ENCODE results near the gene LMF1. TPM values are rescaled to one million over a fixed set of nuclear protein-coding genes. Genes with fewer than 3 reads are reported as not detected.

The LMF1 gene
- total RNA-seq, 2 donors from 2014 or later = 47.1 to 49.3 TPM

DNA sequence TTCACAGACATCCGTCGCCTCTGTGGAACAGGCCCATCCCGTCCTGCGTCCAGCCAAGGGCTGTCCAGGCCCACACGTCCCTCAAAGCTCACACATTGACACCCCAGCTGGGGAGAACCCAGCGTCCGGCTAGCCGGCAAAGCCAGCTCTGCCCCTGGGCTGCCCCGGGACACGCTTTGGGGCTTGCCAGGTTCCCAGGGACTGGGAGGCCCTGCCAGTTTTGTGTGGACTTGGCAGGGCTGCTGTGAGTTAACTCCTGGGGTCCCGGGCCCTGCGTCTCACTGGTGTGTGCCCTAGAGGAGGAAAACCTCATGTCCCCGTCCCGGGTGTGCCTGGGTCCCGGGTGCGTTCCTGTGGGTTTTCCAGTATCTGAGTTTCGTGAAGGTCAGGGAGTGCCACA, 17.1 kb upstream of the LMF1 start:
- no peaks in the 10 kb centered on the region for H3K36me3 ChIP-seq
- H3K4me1 ChIP-seq (ENCODE audit: control insufficient read depth in 1 of 2, low read depth in 2 of 2) = peaks cover 14 to 28% of the 10 kb centered on the region in 2 donors
- no peaks in the 10 kb centered on the region for H3K9me3 ChIP-seq
- H3K4me3 ChIP-seq = peak overlapping the region; percentile 17
- ATAC-seq (ENCODE audit: insufficient number of reproducible peaks, low FRiP score, low read depth) (no peak), DNase-seq (ENCODE audit: low spot score) (no peak)
- H3K27me3 ChIP-seq (replicated peaks; ENCODE audit: insufficient read depth) = no peaks in the 10 kb centered on the region
- H3K27ac ChIP-seq = peak overlapping the region; percentile 38 to 53
- TF ChIP-seq, protein P1, sequence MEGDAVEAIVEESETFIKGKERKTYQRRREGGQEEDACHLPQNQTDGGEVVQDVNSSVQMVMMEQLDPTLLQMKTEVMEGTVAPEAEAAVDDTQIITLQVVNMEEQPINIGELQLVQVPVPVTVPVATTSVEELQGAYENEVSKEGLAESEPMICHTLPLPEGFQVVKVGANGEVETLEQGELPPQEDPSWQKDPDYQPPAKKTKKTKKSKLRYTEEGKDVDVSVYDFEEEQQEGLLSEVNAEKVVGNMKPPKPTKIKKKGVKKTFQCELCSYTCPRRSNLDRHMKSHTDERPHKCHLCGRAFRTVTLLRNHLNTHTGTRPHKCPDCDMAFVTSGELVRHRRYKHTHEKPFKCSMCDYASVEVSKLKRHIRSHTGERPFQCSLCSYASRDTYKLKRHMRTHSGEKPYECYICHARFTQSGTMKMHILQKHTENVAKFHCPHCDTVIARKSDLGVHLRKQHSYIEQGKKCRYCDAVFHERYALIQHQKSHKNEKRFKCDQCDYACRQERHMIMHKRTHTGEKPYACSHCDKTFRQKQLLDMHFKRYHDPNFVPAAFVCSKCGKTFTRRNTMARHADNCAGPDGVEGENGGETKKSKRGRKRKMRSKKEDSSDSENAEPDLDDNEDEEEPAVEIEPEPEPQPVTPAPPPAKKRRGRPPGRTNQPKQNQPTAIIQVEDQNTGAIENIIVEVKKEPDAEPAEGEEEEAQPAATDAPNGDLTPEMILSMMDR (IDR thresholded peaks at IDR 0.05) = no peak

DNA sequence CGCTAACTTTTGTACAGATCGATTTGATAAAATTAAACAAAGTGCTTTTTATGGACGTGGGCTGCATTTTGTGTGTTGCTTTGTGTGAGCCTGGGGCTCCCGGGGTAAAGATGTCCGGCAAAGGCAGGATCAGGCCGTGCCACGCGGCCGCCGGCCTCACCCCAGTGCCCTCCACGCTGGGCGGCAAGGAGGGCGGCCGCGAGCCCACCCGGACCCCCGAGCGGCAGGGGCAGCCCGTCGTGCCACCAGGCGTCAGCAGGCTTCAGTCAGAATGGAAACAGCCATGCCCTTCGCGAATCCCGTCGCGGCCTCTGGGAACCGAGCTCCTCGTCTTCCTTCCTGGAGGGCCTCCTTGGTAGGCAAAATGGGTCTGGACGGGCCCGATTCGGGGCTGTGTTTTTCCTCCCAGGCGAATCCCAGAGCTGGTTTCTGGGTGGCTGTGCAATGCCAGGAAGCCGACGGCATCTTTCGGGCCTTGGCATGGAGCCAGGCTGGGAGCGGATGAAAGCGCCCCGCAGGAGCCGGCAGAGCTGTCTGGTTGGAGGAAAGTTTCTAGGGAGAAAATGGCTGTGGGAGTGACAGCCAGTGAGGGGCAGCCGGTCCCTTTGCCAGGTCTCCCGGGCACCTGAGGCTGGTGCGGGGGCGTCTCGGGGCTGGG, 16.3 kb upstream of the LMF1 start:
- H3K27ac ChIP-seq = peak overlapping the region; percentile 38 to 53
- peaks cover 14 to 36% of the 10 kb centered on the region in 2 donors for H3K4me1 ChIP-seq (ENCODE audit: control insufficient read depth in 1 of 2, low read depth in 2 of 2)
- DNase-seq (ENCODE audit: low spot score) (no peak), ATAC-seq (ENCODE audit: insufficient number of reproducible peaks, low FRiP score, low read depth) (no peak)
- H3K36me3 ChIP-seq = no peaks in the 10 kb centered on the region
- H3K9me3 ChIP-seq = no peaks in the 10 kb centered on the region
- TF ChIP-seq, protein P1 (IDR thresholded peaks at IDR 0.05) = no peak
- peak overlapping the region; percentile 17 for H3K4me3 ChIP-seq
- H3K27me3 ChIP-seq (replicated peaks; ENCODE audit: insufficient read depth) = no peaks in the 10 kb centered on the region

DNA sequence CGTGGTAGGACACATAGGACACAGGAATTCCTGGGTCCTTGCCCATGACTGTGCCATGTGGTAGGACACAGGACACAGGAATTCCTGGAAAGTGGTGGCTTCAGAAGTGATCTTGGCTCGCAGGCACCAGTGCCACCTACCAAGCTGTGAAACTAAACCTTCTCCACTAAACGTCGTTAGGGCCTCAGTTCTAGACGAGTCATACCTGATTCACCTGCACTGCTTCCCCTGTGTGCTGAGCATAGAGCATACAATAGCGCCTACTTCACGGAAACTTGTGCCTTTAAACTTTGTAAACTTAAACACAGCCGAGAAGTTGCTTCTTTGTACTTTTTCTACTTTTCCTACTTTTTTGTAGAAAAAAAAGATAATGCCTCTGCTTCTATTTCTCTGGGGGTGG, 15.6 kb upstream of the LMF1 start:
- H3K36me3 ChIP-seq = no peaks in the 10 kb centered on the region
- TF ChIP-seq, protein P1 (IDR thresholded peaks at IDR 0.05) = no peak
- no peak overlapping the region for H3K4me3 ChIP-seq
- H3K9me3 ChIP-seq = no peaks in the 10 kb centered on the region
- no peak overlapping the region for H3K27ac ChIP-seq
- no peak for ATAC-seq (ENCODE audit: insufficient number of reproducible peaks, low FRiP score, low read depth)
- peaks cover 14 to 38% of the 10 kb centered on the region in 2 donors for H3K4me1 ChIP-seq (ENCODE audit: control insufficient read depth in 1 of 2, low read depth in 2 of 2)
- no peaks in the 10 kb centered on the region for H3K27me3 ChIP-seq (replicated peaks; ENCODE audit: insufficient read depth)
- DNase-seq (ENCODE audit: low spot score) = no peak

DNA sequence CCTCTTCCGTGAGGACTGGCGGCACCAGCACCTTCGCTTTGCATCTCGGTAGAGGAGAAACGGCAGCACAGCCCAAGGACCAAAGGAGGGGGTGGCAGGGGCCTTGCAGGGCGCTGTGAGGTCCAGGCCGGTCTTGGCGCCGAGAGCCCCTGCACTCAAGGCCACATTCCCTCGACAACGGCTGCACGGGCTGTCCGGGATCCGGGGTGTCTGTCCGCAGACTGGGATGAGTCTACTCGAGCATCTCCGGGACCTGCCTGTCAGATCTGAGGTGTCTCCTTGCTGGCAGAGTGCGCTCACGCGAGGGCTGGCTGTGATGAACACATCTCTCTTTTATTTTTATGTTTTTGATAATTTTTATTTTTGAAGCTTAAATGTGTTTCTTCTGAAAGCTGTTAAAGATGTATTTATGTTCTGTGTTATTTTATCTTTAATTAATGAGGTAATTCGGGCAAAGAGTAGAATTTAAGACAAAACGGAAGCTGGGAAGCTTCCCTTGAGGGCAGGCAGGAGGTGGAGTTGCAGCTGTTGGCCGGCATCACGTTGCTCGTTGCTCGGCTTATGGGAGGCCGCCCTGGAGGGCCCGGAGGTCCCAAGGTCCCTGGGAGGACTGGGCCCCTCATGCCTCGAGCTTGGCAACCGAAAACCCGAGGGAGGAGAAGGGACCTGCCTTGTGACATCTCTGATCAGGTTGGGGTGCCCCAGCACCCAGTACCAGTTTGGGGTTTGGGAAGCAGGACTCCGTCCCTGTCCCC, 15.0 kb upstream of the LMF1 start:
- H3K9me3 ChIP-seq = no peaks in the 10 kb centered on the region
- peaks cover 14 to 38% of the 10 kb centered on the region in 2 donors for H3K4me1 ChIP-seq (ENCODE audit: control insufficient read depth in 1 of 2, low read depth in 2 of 2)
- TF ChIP-seq, protein P1 (IDR thresholded peaks at IDR 0.05) = no peak
- no peaks in the 10 kb centered on the region for H3K27me3 ChIP-seq (replicated peaks; ENCODE audit: insufficient read depth)
- no peaks in the 10 kb centered on the region for H3K36me3 ChIP-seq
- H3K4me3 ChIP-seq = no peak overlapping the region
- H3K27ac ChIP-seq = no peak overlapping the region
- DNase-seq (ENCODE audit: low spot score) = no peak
- ATAC-seq (ENCODE audit: insufficient number of reproducible peaks, low FRiP score, low read depth) = no peak

DNA sequence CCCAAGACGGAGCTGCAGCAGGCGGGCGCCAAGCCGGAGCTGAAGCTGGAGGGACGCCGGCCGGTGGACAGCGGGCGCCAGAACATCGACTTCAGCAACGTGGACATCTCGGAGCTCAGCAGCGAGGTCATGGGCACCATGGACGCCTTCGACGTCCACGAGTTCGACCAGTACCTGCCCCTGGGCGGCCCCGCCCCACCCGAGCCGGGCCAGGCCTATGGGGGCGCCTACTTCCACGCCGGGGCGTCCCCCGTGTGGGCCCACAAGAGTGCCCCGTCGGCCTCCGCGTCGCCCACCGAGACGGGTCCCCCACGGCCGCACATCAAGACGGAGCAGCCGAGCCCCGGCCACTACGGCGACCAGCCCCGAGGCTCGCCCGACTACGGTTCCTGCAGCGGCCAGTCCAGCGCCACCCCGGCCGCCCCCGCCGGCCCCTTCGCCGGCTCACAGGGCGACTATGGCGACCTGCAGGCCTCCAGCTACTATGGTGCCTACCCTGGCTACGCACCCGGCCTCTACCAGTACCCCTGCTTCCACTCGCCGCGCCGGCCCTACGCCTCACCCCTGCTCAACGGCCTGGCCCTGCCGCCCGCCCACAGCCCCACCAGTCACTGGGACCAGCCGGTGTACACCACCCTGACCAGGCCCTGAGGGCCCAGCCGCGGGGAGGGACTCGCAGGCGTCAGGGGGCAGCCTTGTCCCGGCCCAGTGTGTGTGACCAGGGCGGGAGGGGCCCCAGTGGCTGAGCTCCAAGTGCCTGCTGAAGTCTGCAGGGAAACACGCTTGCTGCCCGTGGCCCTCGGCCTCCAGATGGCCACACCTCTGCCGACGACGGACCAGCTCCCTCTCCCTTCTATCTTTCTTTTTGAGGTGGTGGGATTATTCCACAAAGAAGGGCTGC, 14.2 kb upstream of the LMF1 start:
- Histone ChIP-seq H3K9me3 (no peaks in the 10 kb centered on the region), H3K4me1 (ENCODE audit: control insufficient read depth in 1 of 2, low read depth in 2 of 2) (peaks cover 20 to 46% of the 10 kb centered on the region in 2 donors), H3K36me3 (no peaks in the 10 kb centered on the region), H3K27ac (no peak overlapping the region), H3K4me3 (no peak overlapping the region), H3K27me3 (replicated peaks; ENCODE audit: insufficient read depth) (no peaks in the 10 kb centered on the region)
- ATAC-seq (ENCODE audit: insufficient number of reproducible peaks, low FRiP score, low read depth) (no peak), DNase-seq (ENCODE audit: low spot score) (no peak)
- TF ChIP-seq, protein P1 (IDR thresholded peaks at IDR 0.05) = no peak
